Activated naive CD8-positive, alpha-beta T cell (primary cell): Measurements from ENCODE around the gene SLC23A2.
"Not testable (repeated sequence)": the region's sequence is repeated elsewhere in the genome, so short reads cannot be mapped to it uniquely, and the experiment has no call there.

ENCODE experiments used
- H3K27ac Mint-ChIP-seq: one replicate; pipeline ENCODE4 v1.8.0; 2021; ENCODE audit warnings: mixed read lengths
- H3K27me3 Mint-ChIP-seq: one replicate; pipeline ENCODE4 v1.8.0; 2021; ENCODE audit warnings: mixed read lengths
- H3K36me3 Mint-ChIP-seq: one replicate; pipeline ENCODE4 v1.8.0; 2021; ENCODE audit warnings: mixed read lengths
- H3K4me1 Mint-ChIP-seq: one replicate; pipeline ENCODE4 v1.8.0; 2021; ENCODE audit warnings: low read depth, mixed read lengths
- H3K4me3 Mint-ChIP-seq: one replicate; pipeline ENCODE4 v1.8.0; 2021; ENCODE audit warnings: mild to moderate bottlenecking, mixed read lengths
- H3K9me3 Mint-ChIP-seq: one replicate; pipeline ENCODE4 v1.8.0; 2021; ENCODE audit warnings: low read depth, mixed read lengths

SLC23A2 gene

GRCh38 chr20:5001174-5002076, at the start of gene SLC23A2:
SLC23A2 (minus strand) TSS chr20:5001510; CDS start chr20:4932562, 68,948 bp downstream.
- Mint-ChIP-seq H3K4me3 (peak within 1 kb of the TSS; percentile 94), H3K9me3 (no peaks in the 10 kb centered on the region), H3K27me3 (no peaks in the 10 kb centered on the region), H3K4me1 (peaks cover 35% of the 10 kb centered on the region), H3K27ac (peak within 1 kb of the TSS; percentile 95), H3K36me3 (no peaks in the 10 kb centered on the region)

GRCh38 chr20:5046656-5047339, 45.5 kb upstream of the SLC23A2 start:
- H3K9me3 Mint-ChIP-seq, result no peaks in the 10 kb centered on the region
- H3K4me3 Mint-ChIP-seq, result no peak overlapping the region
- no peaks in the 10 kb centered on the region for H3K27me3 Mint-ChIP-seq
- no peaks in the 10 kb centered on the region for H3K4me1 Mint-ChIP-seq
- H3K36me3 Mint-ChIP-seq, result no peaks in the 10 kb centered on the region
- no peak overlapping the region for H3K27ac Mint-ChIP-seq

- Mint-ChIP-seq H3K4me1 (no peaks in the 10 kb centered on the region), H3K4me3 (no peak overlapping the region), H3K9me3 (no peaks in the 10 kb centered on the region), H3K36me3 (no peaks in the 10 kb centered on the region), H3K27ac (no peak overlapping the region), H3K27me3 (no peaks in the 10 kb centered on the region)
Observed at GRCh38 chr20:5045906-5046305, 44.6 kb upstream of the SLC23A2 start.

GRCh38 chr20:5044075-5044620, 42.8 kb upstream of the SLC23A2 start:
- no peaks in the 10 kb centered on the region for H3K27me3 Mint-ChIP-seq
- H3K9me3 Mint-ChIP-seq, result no peaks in the 10 kb centered on the region
- no peaks in the 10 kb centered on the region for H3K36me3 Mint-ChIP-seq
- H3K4me1 Mint-ChIP-seq, result peaks cover 4% of the 10 kb centered on the region
- no peak overlapping the region for H3K4me3 Mint-ChIP-seq
- no peak overlapping the region for H3K27ac Mint-ChIP-seq

DNA sequence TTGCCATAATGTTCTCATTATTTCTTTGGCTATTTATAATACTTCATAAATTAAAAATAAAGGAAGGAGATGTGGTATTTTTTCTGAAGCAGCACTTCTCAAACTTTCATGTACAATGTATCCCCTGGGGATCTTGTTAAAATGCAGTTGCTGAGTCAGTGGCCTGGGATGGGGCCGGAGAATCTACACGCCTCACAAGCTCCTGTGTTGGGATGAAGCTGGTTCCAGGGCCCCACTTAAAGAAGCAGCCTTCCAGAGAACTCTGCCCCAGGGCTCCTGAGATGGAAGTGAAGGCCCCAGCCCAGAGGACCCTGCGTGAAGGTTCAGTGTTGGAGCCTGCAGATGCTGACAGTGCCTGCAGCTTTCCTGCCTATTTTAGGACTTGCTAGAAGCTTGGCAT, 40.1 kb upstream of the SLC23A2 start:
- H3K4me1 Mint-ChIP-seq, result peaks cover 8% of the 10 kb centered on the region
- peaks cover 3% of the 10 kb centered on the region for H3K36me3 Mint-ChIP-seq

DNA sequence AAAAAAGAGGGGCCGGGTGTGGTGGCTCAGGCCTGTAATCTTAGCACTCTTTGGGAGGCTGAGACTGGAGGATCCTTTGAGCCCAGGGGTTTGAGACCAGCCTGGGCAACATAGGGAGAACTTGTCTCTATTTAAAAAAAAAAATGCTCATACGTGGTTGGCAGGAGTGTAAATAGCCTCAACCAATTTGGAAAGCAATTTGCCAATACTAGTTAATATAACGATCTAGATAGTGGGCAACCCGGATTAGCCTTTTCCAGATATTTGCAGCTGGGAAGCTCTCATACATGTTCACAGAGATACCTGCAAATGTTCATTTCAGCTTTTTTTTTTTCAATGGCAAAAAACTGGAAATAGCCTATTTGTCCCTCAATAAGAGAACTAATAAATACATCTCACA, 39.0 kb upstream of the SLC23A2 start:
- no peaks in the 10 kb centered on the region for H3K27me3 Mint-ChIP-seq
- no peak overlapping the region for H3K27ac Mint-ChIP-seq
- H3K4me3 Mint-ChIP-seq, result no peak overlapping the region
- peaks cover 8% of the 10 kb centered on the region for H3K4me1 Mint-ChIP-seq
- peaks cover 3% of the 10 kb centered on the region for H3K36me3 Mint-ChIP-seq
- no peaks in the 10 kb centered on the region for H3K9me3 Mint-ChIP-seq

More for the DNA sequence above, 40.1 kb upstream of the SLC23A2 start:
- Mint-ChIP-seq H3K9me3 (no peaks in the 10 kb centered on the region), H3K27ac (no peak overlapping the region), H3K27me3 (no peaks in the 10 kb centered on the region), H3K4me3 (no peak overlapping the region)

DNA sequence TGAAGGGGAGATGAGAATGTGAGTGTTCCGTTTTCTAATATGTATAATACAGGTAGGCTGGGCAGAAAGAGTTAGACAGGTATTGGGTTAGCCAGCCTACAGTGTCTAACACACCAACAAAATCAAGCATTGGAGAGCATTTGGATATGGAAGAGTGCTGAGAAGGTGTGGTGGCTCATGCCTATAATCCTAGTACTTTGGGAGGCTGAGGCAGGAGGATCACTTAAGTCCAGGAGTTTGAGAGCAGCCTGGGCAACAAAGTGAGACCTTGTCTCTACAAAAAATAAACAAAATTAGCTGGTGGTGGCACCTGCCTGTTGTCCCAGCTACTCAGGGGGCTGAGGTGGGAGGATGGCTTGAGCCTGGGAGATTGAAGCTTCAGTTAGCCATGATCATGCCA, 38.6 kb upstream of the SLC23A2 start:
- Mint-ChIP-seq H3K27ac (no peak overlapping the region), H3K27me3 (no peaks in the 10 kb centered on the region), H3K4me1 (peaks cover 8% of the 10 kb centered on the region), H3K9me3 (no peaks in the 10 kb centered on the region), H3K4me3 (no peak overlapping the region), H3K36me3 (peaks cover 3% of the 10 kb centered on the region)

- no peak overlapping the region for H3K27ac Mint-ChIP-seq
- no peaks in the 10 kb centered on the region for H3K9me3 Mint-ChIP-seq
- peaks cover 3% of the 10 kb centered on the region for H3K36me3 Mint-ChIP-seq
- peaks cover 8% of the 10 kb centered on the region for H3K4me1 Mint-ChIP-seq
- H3K27me3 Mint-ChIP-seq, result no peaks in the 10 kb centered on the region
- no peak overlapping the region for H3K4me3 Mint-ChIP-seq
Observed at GRCh38 chr20:5039255-5039657, 37.9 kb upstream of the SLC23A2 start.

DNA sequence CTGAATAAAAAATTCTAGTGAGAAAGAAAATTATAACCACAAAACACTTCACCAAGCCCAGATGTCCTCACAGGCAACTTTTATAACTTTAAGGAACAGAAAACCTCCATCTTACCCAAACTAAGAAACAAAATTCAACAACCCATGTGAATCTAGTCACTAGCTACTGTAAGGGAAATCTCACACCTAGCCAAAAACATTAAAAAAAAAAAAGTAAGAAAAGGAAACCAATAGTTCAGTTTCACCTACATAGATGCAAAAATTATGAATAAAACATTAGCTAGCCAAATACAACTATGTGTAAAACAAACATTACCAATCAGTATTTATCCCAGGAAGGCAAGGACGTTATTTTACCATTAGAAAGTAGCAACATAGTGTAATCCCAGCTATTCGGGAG, 35.5 kb upstream of the SLC23A2 start:
- Mint-ChIP-seq H3K4me1 (peaks cover 8% of the 10 kb centered on the region), H3K4me3 (no peak overlapping the region), H3K27ac (no peak overlapping the region), H3K36me3 (peaks cover 3% of the 10 kb centered on the region), H3K27me3 (no peaks in the 10 kb centered on the region), H3K9me3 (no peaks in the 10 kb centered on the region)

GRCh38 chr20:5035518-5035917, 34.2 kb upstream of the SLC23A2 start:
- H3K4me3 Mint-ChIP-seq, H3K9me3 Mint-ChIP-seq, H3K36me3 Mint-ChIP-seq, H3K27ac Mint-ChIP-seq, H3K27me3 Mint-ChIP-seq, H3K4me1 Mint-ChIP-seq: not testable (repeated sequence)

DNA sequence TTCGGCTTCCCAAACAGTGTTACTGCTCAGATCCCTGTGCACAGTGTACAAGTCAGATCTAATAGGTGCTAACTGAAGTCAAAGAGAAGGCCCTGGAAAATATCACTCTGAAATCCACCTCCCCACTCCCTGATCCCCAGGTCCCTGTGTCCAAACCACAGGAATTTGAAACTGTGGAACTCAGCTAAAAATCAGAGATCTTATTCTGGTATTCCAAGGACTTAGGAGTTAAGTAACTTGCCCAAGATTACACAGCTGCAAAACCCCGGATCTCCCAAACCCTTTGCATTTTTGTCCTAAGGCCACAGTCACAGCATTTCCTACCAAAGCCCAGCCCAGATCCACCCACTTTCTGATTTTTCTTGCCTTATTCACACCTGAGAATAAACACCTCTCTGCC, 32.3 kb upstream of the SLC23A2 start:
- no peaks in the 10 kb centered on the region for H3K9me3 Mint-ChIP-seq
- H3K4me1 Mint-ChIP-seq, result peaks cover 2% of the 10 kb centered on the region
- H3K27me3 Mint-ChIP-seq, result peaks cover 2% of the 10 kb centered on the region
- H3K36me3 Mint-ChIP-seq, result peaks cover 3% of the 10 kb centered on the region
- no peak overlapping the region for H3K27ac Mint-ChIP-seq
- H3K4me3 Mint-ChIP-seq, result no peak overlapping the region

DNA sequence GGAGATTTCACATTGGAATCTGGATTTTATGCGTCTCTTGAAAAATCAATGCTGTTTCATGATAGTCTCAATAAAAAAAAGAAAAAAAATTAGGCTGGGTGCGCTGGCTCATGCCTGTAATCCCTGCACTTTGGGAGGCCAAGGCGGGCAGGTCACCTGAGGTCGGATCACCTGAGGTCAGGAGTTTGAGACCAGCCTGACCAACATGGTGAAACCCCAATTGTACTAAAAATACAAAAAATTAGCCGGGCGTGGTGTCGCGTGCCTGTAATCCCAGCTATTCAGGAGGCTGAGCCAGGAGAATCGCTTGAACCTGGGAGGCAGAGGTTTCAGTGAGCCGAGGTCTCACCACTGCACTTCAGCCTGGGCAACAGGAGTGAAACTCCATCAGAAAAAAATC, 30.4 kb upstream of the SLC23A2 start:
- not testable (repeated sequence) for H3K9me3 Mint-ChIP-seq, H3K27me3 Mint-ChIP-seq, H3K4me1 Mint-ChIP-seq, H3K4me3 Mint-ChIP-seq, H3K27ac Mint-ChIP-seq, H3K36me3 Mint-ChIP-seq

GRCh38 chr20:5031206-5031557, 29.9 kb upstream of the SLC23A2 start:
- H3K36me3 Mint-ChIP-seq, result no peaks in the 10 kb centered on the region
- H3K9me3 Mint-ChIP-seq, result no peaks in the 10 kb centered on the region
- no peaks in the 10 kb centered on the region for H3K4me1 Mint-ChIP-seq
- H3K4me3 Mint-ChIP-seq, result no peak overlapping the region
- peaks cover 2% of the 10 kb centered on the region for H3K27me3 Mint-ChIP-seq
- H3K27ac Mint-ChIP-seq, result no peak overlapping the region

DNA sequence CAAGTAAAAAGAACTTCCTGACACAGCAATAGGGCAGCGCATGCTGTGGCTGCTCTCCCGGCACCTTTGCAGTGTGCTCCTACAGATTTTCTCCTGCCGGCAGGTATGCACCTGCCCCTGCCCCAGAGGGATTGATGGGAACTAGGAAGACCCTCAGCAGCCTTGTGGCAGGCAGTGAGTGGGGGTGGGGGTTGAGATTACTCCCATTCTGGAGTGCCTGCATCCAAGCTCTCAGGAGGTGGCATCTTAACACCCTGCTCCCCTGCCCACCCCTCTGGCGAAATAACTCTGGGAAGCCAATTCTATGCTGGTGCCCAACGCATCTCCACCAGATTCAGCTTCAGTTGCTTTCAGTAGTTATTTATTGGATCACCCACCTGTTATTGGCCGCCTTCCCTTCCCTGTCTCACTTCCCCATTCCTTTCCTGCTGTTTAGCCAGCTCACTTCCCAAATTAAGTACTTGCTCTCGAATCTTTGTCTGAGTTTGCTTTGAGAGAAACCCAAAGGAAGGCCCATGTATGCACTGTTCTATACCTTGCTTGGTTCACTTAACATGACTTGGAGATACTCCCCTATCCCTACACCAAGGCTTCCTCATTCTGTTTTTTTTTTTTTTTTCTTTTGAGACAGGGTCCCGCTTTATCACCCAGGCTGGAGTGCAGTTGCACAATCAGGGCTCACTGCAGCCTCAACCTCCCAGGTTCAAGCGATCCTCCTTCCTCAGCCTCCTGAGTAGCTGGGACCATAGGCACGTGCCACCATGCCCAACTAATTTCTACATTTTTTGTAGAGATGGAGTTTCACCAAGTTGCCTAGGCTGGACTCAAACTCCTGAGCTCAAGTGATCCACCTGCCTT, 29.3 kb upstream of the SLC23A2 start:
- no peaks in the 10 kb centered on the region for H3K4me1 Mint-ChIP-seq
- H3K9me3 Mint-ChIP-seq, result no peaks in the 10 kb centered on the region

More for the DNA sequence above, 29.3 kb upstream of the SLC23A2 start:
- Mint-ChIP-seq H3K27me3 (peaks cover 2% of the 10 kb centered on the region), H3K4me3 (no peak overlapping the region), H3K36me3 (no peaks in the 10 kb centered on the region), H3K27ac (no peak overlapping the region)
